A549 (cell line): ENCODE measurements around the gene HNMT. TPM values are rescaled to one million over a fixed set of nuclear protein-coding genes. Genes with fewer than 3 reads are reported as not detected.

Experiments
- ATAC-seq, 2 experiments: fragments of 200-7000 bp in 1 of 2; fragments of >200 bp in 1 of 2; cut with Nextera tagmentation in 1 of 2; cut with Tn5 transposase in 1 of 2; 3 replicates each; pipeline versions ENCODE4 v1.8.0 to v1.9.1; 2018 to 2020; ENCODE audit warnings: mild to moderate bottlenecking in 1 of 2, moderate library complexity in 1 of 2
- CTCF ChIA-PET: fragments of 300-600 bp; sonication (Branson Sonifier 250); formaldehyde crosslinking; extraction: SDS; loops from one replicate; lab custom pipeline; 2021; ENCODE audit warnings: antibody characterized with exemption, inconsistent platforms; lab: Yijun Ruan, JAX
- POLR2A ChIA-PET: fragments of 350-600 bp; formaldehyde crosslinking; extraction: SDS; loops from one replicate; lab custom pipeline; 2021; ENCODE audit warnings: antibody characterized with exemption, inconsistent platforms; lab: Yijun Ruan, JAX
- DNase-seq, 2 experiments: peaks; one replicate each; pipeline versions ENCODE4 v3.0.0 to v3.0.0-alpha.2; 2011 to 2016; ENCODE audit warnings: low read depth in 1 of 2, low spot score in 1 of 2
- FAIRE-seq: peaks from 2 replicates; lab custom pipeline; 2011; peaks lifted over from hg19 to GRCh38; lab: Jason Lieb, UNC
- H3K27ac ChIP-seq, 2 experiments: fragments of >200 bp; sonication (Bioruptor Twin); formaldehyde crosslinking; 3 replicates each; pipeline ENCODE4 v1.5.1; 2016 to 2017
- H3K4me1 ChIP-seq: fragments of >200 bp; sonication (Bioruptor Twin); formaldehyde crosslinking; 3 replicates; pipeline ENCODE4 v1.6.1; 2016
- H3K4me2 ChIP-seq: fragments of >200 bp; sonication (Bioruptor Twin); formaldehyde crosslinking; 3 replicates; pipeline ENCODE4 v1.6.1; 2016
- H3K4me3 ChIP-seq: fragments of >200 bp; sonication (Bioruptor Twin); formaldehyde crosslinking; 3 replicates; pipeline ENCODE4 v1.5.1; 2016
- H3K9me3 ChIP-seq: fragments of >200 bp; sonication (Bioruptor Twin); formaldehyde crosslinking; 3 replicates; pipeline ENCODE4 v1.6.1; 2016
- BHLHE40 ChIP-seq: IDR thresholded peaks from 2 replicates; pipeline ENCODE4 v1.6.1; 2012; ENCODE audit warnings: low read depth, low read length, inconsistent platforms
- CBX8 ChIP-seq: fragments of 200-600 bp; sonication (generic); IDR thresholded peaks from 2 replicates; pipeline ENCODE4 v1.6.1; 2016
- CEBPB ChIP-seq, 2 experiments: fragments of >200 bp in 1 of 2; sonication (Bioruptor Twin) in 1 of 2; formaldehyde crosslinking in 1 of 2; IDR thresholded peaks; 2 replicates each; pipeline ENCODE4 v1.6.1; 2012 to 2016
- CHD4 ChIP-seq: fragments of 200-600 bp; sonication (generic); IDR thresholded peaks from 2 replicates; pipeline ENCODE4 v1.6.1; 2016; ENCODE audit warnings: antibody characterized with exemption, mild to moderate bottlenecking, borderline replicate concordance
- ELK1 ChIP-seq: fragments of 150-350 bp; IDR thresholded peaks from 2 replicates; pipeline ENCODE4 v1.6.1; 2014; ENCODE audit warnings: low read depth, mild to moderate bottlenecking, low read length
- FOSL2 ChIP-seq, 2 experiments: fragments of 450-650 bp in 1 of 2; fragments of >200 bp in 1 of 2; sonication (Bioruptor Twin) in 1 of 2; formaldehyde crosslinking; IDR thresholded peaks; 2 replicates each; pipeline versions ENCODE4 v1.5.0 to v1.6.1; 2016 to 2020; ENCODE audit warnings: mild to moderate bottlenecking in 1 of 2, moderate library complexity in 1 of 2
- GATA3 ChIP-seq: IDR thresholded peaks from 2 replicates; pipeline ENCODE4 v1.6.1; 2012; ENCODE audit warnings: borderline replicate concordance
- HDAC2 ChIP-seq: fragments of 200-600 bp; sonication (generic); IDR thresholded peaks from 2 replicates; pipeline ENCODE4 v1.6.1; 2016
- HES2 ChIP-seq: fragments of >200 bp; sonication (Bioruptor Twin); formaldehyde crosslinking; IDR thresholded peaks from 2 replicates; pipeline ENCODE4 v1.6.1; 2016
- HOXA7 ChIP-seq: fragments of 250-450 bp; sonication (Bioruptor Pico); IDR thresholded peaks from 2 replicates; pipeline ENCODE4 v1.5.0; 2020; ENCODE audit warnings: mild to moderate bottlenecking, moderate library complexity
- HOXB5 ChIP-seq: fragments of 250-450 bp; sonication (Bioruptor Pico); IDR thresholded peaks from 2 replicates; pipeline ENCODE4 v1.5.0; 2020; ENCODE audit warnings: mild to moderate bottlenecking, moderate library complexity
- MAZ ChIP-seq: fragments of 150-350 bp; IDR thresholded peaks from 2 replicates; pipeline ENCODE4 v1.6.1; 2014; ENCODE audit warnings: antibody characterized with exemption, low read depth, low read length, borderline replicate concordance
- PBX3 ChIP-seq: IDR thresholded peaks from 2 replicates; pipeline ENCODE4 v1.6.1; 2012
- RCOR1 ChIP-seq: fragments of 150-350 bp; IDR thresholded peaks from 2 replicates; pipeline ENCODE4 v1.6.1; 2014; ENCODE audit warnings: antibody characterized with exemption, low read length, low read depth
- SREBF2 ChIP-seq: fragments of 450-650 bp; IDR thresholded peaks from 2 replicates; pipeline ENCODE4 v1.6.1; 2014; ENCODE audit warnings: mild to moderate bottlenecking, moderate library complexity
- TFCP2L1 ChIP-seq: fragments of 250-450 bp; sonication (Bioruptor Pico); IDR thresholded peaks from 2 replicates; pipeline ENCODE4 v1.5.0; 2021; ENCODE audit warnings: mild to moderate bottlenecking
- TP53 ChIP-seq: fragments of 250-450 bp; sonication (Bioruptor Pico); IDR thresholded peaks from 2 replicates; pipeline ENCODE4 v1.5.0; 2021; ENCODE audit warnings: mild to moderate bottlenecking, moderate library complexity
- USF2 ChIP-seq: fragments of 450-650 bp; IDR thresholded peaks from 2 replicates; pipeline ENCODE4 v1.6.1; 2014; ENCODE audit warnings: antibody characterized with exemption
- ZSCAN20 ChIP-seq: fragments of 250-450 bp; sonication (Bioruptor Pico); IDR thresholded peaks from 2 replicates; pipeline ENCODE4 v1.8.0; 2022; ENCODE audit warnings: mild to moderate bottlenecking, moderate library complexity
- WGBS: methylation state at CpG from one replicate; pipeline ENCODE4 v1.1.6; 2017; ENCODE audit errors: missing lambda C conversion rate; 5-methylcytosine and 5-hydroxymethylcytosine counted together
- polyA plus RNA-seq, 4 experiments: library from polyadenylated mRNA; depleted of rRNA in 3 of 4; stranded (reverse); fragments of >200 nt; fragmentation: RNase III in 1 of 4; extraction: RNeasy Plus Mini Kit Qiagen cat#74134 plus additional on column Dnase treatment in 1 of 4; gene quantifications; 2 replicates in 3 of 4; 3 replicates in 1 of 4; pipeline ENCODE4 v1.2.3, GENCODE V29; 2011 to 2017

The HNMT gene
- polyA plus RNA-seq, 2 of the 4 experiments (the other 2 are of a cell fraction), result 1.5 to 5.5 TPM

GRCh38 chr2:138026111-138027020 is 62.1 kb downstream of the HNMT start:
- Histone ChIP-seq H3K4me2 (no peak overlapping the region), H3K9me3 (no peaks in the 10 kb centered on the region)
- no peak for TF ChIP-seq ZSCAN20 (CRISPR knock-in tag)
- no peak for TF ChIP-seq HDAC2
- no peak for TF ChIP-seq SREBF2
- TF ChIP-seq CHD4, result no peak
- no peak for TF ChIP-seq HOXB5 (CRISPR knock-in tag)
- no peak for TF ChIP-seq TFCP2L1 (CRISPR knock-in tag)
- TF ChIP-seq TP53 (CRISPR knock-in tag), result no peak
- TF ChIP-seq CBX8, result no peak
- no peak for TF ChIP-seq PBX3
- no peak for TF ChIP-seq USF2
- TF ChIP-seq GATA3, result no peak
- no peak for TF ChIP-seq CEBPB (IDR thresholded peaks at IDR 0.05)
- TF ChIP-seq FOSL2 (IDR thresholded peaks at IDR 0.05), result no peak
- TF ChIP-seq FOSL2 (CRISPR knock-in tag; IDR thresholded peaks at IDR 0.05), result no peak
- TF ChIP-seq, all 56 proteins: peak for 0
- ATAC-seq (no peak), FAIRE-seq (no peak), DNase-seq (no peak)
- POLR2A ChIA-PET, result no interaction called here
- 78% methylated on average over 6 of the region's 6 CpGs for WGBS
- no peak overlapping the region for H3K4me3 ChIP-seq
- H3K27ac ChIP-seq, result no peak overlapping the region
- H3K4me1 ChIP-seq, result no peaks in the 10 kb centered on the region
- CTCF ChIA-PET, result no interaction called here

- Histone ChIP-seq H3K27ac (no peak overlapping the region), H3K4me2 (no peak overlapping the region), H3K4me3 (no peak overlapping the region), H3K4me1 (no peaks in the 10 kb centered on the region)
- DNase-seq, result no peak
- ChIA-PET POLR2A (no interaction called here), CTCF (no interaction called here)
- TF ChIP-seq HOXA7 (CRISPR knock-in tag) (no peak), RCOR1 (no peak), MAZ (no peak), ELK1 (no peak), BHLHE40 (no peak)
- TF ChIP-seq, all 56 proteins: peak for 0
- no peak for FAIRE-seq
- ATAC-seq, result no peak
- no peaks in the 10 kb centered on the region for H3K9me3 ChIP-seq
- WGBS, result 51% methylated on average over 2 of the region's 2 CpGs
Observed at GRCh38 chr2:138028538-138028937, 64.3 kb downstream of the HNMT start.

GRCh38 chr2:138029276-138029675 is 65.0 kb downstream of the HNMT start:
- Histone ChIP-seq H3K4me3 (no peak overlapping the region), H3K9me3 (no peaks in the 10 kb centered on the region), H3K27ac (no peak overlapping the region), H3K4me2 (no peak overlapping the region), H3K4me1 (no peaks in the 10 kb centered on the region)
- FAIRE-seq (no peak), ATAC-seq (no peak), DNase-seq (no peak)
- CTCF ChIA-PET, result no interaction called here
- TF ChIP-seq HES2, result no peak
- POLR2A ChIA-PET, result no interaction called here
